NCI-H2107 (cell line): ENCODE data around the gene TMEM72.
A peak's percentile ranks its signal among the peaks of the same experiment; 100 is the strongest.

Experiments
- DNase-seq: peaks from one replicate; lab custom pipeline; 2025; lab: John Stamatoyannopoulos, UW

The TMEM72 gene

DNA sequence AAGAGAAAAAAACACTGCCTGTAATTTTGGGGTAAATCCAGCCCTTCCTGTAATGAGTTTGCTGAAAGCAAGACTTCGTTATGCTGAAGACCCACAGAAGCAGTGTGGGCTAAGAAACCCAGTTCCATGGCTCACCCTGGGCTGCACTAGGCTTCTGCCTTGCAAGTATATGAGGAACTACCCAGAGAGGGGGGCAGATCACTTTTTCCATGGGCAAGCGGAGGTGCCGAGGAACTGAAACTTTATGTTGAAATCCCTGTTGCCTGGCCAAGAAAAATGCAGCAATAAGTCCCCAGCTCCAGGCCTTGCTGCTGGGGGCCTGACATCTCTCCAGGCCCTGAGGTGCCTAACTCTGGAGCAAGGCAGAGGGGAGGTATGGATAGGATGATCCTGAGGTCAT lies 57.0 kb downstream of the TMEM72 start:
- DNase-seq, result no peak

- no peak for DNase-seq
These were observed 57.6 kb downstream of the TMEM72 start for GRCh38 chr10:44968500-44969400.

DNA sequence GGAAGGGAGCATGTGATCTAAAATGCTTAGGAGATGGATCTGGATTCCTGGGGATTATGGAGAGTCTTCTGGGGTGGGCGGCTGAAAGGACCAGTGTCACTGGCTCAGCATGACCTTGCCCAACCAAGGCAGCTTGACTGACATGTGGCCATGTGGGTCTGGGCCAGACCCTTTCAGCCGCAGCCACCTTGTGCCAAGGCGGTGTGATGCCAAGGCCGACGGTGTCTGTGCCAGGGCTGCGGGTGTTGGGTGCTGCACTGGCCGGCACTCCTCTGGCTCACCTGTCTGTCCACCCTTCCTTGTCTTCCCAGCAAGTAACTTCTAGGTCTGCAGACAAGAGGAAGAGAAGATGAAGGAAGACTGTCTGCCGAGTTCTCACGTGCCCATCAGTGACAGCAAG lies 58.7 kb downstream of the TMEM72 start:
- no peak for DNase-seq

- no peak for DNase-seq
These were observed 59.8 kb downstream of the TMEM72 start for GRCh38 chr10:44970812-44971395.

DNA sequence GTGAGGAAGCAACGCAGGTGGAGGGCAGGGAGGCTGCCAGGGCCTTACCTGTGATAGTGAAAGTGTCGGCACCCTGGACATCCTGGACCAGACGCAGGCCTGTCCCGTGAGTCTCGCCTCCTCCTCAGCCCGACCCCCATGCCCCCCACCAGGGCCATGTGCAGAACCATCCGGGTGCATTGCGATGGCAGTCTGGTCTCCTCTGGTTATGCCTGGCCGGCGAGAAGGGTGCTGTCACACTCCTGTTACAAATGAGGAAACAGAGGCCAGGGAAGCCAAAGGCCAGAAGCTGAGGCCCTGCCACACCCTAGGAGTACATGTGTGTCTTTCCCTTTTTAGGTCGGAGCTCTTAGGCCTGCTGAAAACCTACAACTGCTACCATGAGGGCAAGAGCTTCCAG lies 60.3 kb downstream of the TMEM72 start:
- no peak for DNase-seq

GRCh38 chr10:44971935-44972757 lies 61.0 kb downstream of the TMEM72 start:
- no peak for DNase-seq

DNA sequence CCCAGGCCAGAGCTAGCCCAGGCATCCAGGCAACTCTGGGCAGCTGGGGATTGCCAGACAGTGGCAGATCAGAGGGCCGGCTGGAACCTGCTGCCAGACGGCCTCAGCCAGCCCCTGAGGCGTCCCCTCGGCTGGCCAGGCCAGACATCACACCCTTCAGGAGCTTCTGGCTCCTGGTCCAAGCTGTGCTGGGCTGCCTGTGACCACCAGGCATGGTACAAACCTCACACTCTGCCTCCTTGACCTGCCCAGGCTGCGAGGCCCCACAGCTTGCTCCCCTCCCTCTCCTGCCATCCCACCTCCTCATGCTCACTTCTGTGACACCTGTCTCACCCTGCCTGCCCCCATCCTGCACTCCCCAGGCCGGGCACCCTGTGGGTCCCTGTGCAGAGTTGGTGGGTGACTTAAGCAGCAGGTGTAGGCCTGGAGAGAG lies 61.8 kb downstream of the TMEM72 start:
- no peak for DNase-seq

- peak; percentile 40 for DNase-seq
These were observed 62.4 kb downstream of the TMEM72 start for GRCh38 chr10:44973323-44974081.

DNA sequence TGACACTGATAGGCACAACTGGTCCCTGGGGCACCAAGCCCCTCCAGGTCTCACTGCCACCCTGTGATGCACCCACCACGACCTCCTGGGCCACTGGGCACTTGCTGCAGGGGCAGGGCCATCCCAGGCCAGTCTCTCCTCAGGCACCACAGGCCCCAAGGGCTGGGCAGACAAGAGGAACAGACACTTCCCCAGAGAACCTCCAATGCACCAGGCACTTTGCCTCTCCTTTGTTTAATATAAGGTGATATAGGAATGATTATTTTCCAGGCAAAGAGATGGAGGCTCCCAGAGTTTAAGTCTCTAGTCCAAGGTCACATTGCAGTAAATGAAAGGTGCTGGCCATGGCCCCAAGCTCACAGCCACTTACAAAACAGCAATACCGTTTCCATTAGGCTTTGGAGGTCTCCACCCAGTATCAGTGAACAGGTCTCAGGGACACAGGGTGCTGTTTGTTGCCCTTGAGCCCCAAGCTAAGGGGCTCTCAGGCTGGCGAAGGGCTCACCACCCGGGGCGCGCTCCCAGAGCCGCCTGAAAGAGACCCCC lies 63.0 kb downstream of the TMEM72 start:
- no peak for DNase-seq

GRCh38 chr10:44974628-44975430 lies 63.7 kb downstream of the TMEM72 start:
- DNase-seq, result no peak

DNA sequence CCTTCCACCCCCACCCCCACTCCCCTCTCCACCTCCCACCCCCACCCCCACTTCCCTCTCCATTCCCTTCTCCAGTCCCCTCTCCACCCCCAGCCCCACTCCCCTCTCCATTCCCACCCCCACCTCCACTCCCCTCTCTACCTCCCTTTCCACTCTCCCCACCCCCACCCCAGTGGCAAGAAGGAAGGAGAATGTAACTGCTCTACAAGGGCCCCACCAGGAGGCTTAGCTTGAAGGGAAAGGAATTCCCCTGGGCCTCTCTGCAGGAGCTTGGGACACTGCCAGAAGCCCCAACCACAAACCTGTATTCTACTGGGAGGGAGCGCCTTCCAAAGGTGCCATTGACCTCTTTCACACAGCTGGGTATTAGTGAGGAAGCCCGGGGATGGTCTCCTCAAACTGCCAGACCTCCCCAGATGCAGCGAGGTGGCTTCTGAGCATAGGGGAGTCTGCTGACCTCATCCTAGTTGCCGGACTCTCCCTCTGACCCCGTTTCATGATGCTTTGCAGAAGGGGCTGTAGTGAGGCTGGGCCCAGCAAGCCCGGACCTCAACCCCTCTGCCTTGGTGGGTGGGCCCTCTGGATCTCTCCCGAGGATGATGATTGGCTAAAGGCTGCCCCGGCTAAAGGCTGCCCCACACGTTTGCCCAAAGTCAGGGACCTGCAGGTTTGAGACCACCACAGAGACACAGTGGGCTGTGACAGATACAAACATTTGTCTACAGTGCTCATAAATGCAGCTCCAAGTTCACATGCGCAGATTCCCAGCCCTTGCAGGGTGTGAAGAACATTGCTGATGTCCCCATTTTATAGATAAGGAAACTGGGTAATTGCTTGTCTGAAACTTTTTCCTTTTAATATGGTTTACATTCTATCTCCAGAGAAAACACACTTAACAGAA lies 64.5 kb downstream of the TMEM72 start:
- DNase-seq, result peak; percentile 70

GRCh38 chr10:44976352-44977198 lies 65.4 kb downstream of the TMEM72 start:
- DNase-seq, result no peak

- no peak for DNase-seq
These were observed 66.4 kb downstream of the TMEM72 start for GRCh38 chr10:44977287-44978212.

DNA sequence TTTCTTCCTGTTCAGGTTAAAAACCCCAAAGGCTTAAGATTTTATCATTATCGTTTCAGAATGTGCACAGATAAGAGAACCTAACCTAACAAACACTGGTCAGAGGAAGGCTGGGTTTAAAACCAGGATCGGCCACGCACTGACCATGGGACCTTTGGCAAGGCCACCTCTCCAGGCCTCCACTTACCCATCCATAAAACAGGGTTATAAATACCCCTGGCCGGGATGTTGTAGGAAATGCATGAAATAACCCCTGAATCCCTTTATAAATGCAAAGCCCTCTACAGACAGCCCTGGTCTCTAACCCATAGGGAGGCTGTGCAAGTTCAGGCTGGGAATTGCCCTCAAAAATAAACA lies 67.1 kb downstream of the TMEM72 start:
- no peak for DNase-seq

- peak; percentile 76 for DNase-seq
These were observed 67.6 kb downstream of the TMEM72 start, which contains the start of gene DEPP1 for GRCh38 chr10:44978570-44979280. DEPP1 (minus strand) TSS chr10:44978809; CDS start chr10:44978030, 779 bp downstream.

- no peak for DNase-seq
These were observed 68.4 kb downstream of the TMEM72 start for GRCh38 chr10:44979281-44980191.
